ENCODE results near the gene LTBP1.

GRCh38 chr2:33208400-33208799, 261.6 kb downstream of the LTBP1 start:
- TF ChIP-seq EZH2 (IDR thresholded peaks at IDR 0.05; ENCODE audit: low read depth, unreplicated experiment), result no peak
- TF ChIP-seq POLR2AphosphoS5 (IDR thresholded peaks at IDR 0.05; ENCODE audit: low read depth), result no peak
- peak; percentile 21 to 35; a peak in 2 of 4 replicates for TF ChIP-seq CTCF (conservative IDR thresholded peaks at IDR 0.05; ENCODE audit: low read depth in 2 of 2)
- TF ChIP-seq REST (IDR thresholded peaks at IDR 0.05; ENCODE audit: unreplicated experiment), result no peak
- TF ChIP-seq EZH2phosphoT487 (IDR thresholded peaks at IDR 0.05; ENCODE audit: unreplicated experiment), result no peak
- no peak for TF ChIP-seq JUNB (IDR thresholded peaks at IDR 0.05; ENCODE audit: unreplicated experiment)
- no peak for TF ChIP-seq ZNF331 (CRISPR knock-in tag; IDR thresholded peaks at IDR 0.05; ENCODE audit: low read depth)
- no peak for TF ChIP-seq CREB1 (CRISPR knock-in tag; IDR thresholded peaks at IDR 0.05; ENCODE audit: low read depth)
- no peak for TF ChIP-seq ETS1 (IDR thresholded peaks at IDR 0.05)
- no peak for TF ChIP-seq ZNF462 (CRISPR knock-in tag; IDR thresholded peaks at IDR 0.05)
- no peak for TF ChIP-seq ZNF114 (CRISPR knock-in tag; IDR thresholded peaks at IDR 0.05)
- no peak for TF ChIP-seq STAT1 (IDR thresholded peaks at IDR 0.05; ENCODE audit: unreplicated experiment)
- TF ChIP-seq NANOG (IDR thresholded peaks at IDR 0.05; ENCODE audit: borderline replicate concordance), result no peak

All from GM23338 (cell line).